Chondrocyte (in vitro differentiated cells): Measurements from ENCODE around the gene AKAP7. TPM values are rescaled to one million over a fixed set of nuclear protein-coding genes. Genes with fewer than 3 reads are reported as not detected.

Source experiments
- DNase-seq: peaks from one replicate; pipeline ENCODE4 v3.0.0; 2021; ENCODE audit warnings: mixed read lengths, low spot score
- H3K27ac Mint-ChIP-seq: one replicate; pipeline ENCODE4 v1.8.0; 2021; ENCODE audit warnings: mild to moderate bottlenecking, moderate library complexity, mixed read lengths; ENCODE audit not compliant: unreplicated experiment
- H3K27me3 Mint-ChIP-seq: 2 replicates; pipeline ENCODE4 v1.8.0; 2021; ENCODE audit warnings: low read depth, mixed read lengths
- H3K36me3 Mint-ChIP-seq: 2 replicates; pipeline ENCODE4 v1.8.0; 2021; ENCODE audit warnings: low read depth, mixed read lengths
- H3K4me1 Mint-ChIP-seq: 2 replicates; pipeline ENCODE4 v1.8.0; 2021; ENCODE audit warnings: low read depth, mild to moderate bottlenecking, mixed read lengths
- H3K4me3 Mint-ChIP-seq: one replicate; pipeline ENCODE4 v1.8.0; 2021; ENCODE audit warnings: mild to moderate bottlenecking, moderate library complexity, mixed read lengths; ENCODE audit not compliant: unreplicated experiment
- H3K9me3 Mint-ChIP-seq: 2 replicates; pipeline ENCODE4 v1.8.0; 2021; ENCODE audit warnings: low read depth, mixed read lengths
- CTCF ChIP-seq: fragments of 200-600 bp; sonication (generic); IDR thresholded peaks from 2 replicates; pipeline ENCODE4 v1.5.0; 2021; ENCODE audit warnings: antibody characterized with exemption, mild to moderate bottlenecking, moderate library complexity
- total RNA-seq: library from RNA; stranded (reverse); gene quantifications from 3 replicates; pipeline ENCODE4 v1.2.1, GENCODE V29; 2021

AKAP7 gene
- total RNA-seq, 1 donor from 2014 or later, result 5.0 TPM

- no peaks in the 10 kb centered on the region for H3K9me3 Mint-ChIP-seq
- no peak overlapping the region for H3K27ac Mint-ChIP-seq
- DNase-seq, result no peak
- H3K36me3 Mint-ChIP-seq, result no peaks in the 10 kb centered on the region
- no peak overlapping the region for H3K4me3 Mint-ChIP-seq
- H3K4me1 Mint-ChIP-seq, result peaks cover 3% of the 10 kb centered on the region
- no peak for TF ChIP-seq CTCF
- no peaks in the 10 kb centered on the region for H3K27me3 Mint-ChIP-seq
Measured at GRCh38 chr6:131215219-131215618, 80.0 kb downstream of the AKAP7 start.

DNA sequence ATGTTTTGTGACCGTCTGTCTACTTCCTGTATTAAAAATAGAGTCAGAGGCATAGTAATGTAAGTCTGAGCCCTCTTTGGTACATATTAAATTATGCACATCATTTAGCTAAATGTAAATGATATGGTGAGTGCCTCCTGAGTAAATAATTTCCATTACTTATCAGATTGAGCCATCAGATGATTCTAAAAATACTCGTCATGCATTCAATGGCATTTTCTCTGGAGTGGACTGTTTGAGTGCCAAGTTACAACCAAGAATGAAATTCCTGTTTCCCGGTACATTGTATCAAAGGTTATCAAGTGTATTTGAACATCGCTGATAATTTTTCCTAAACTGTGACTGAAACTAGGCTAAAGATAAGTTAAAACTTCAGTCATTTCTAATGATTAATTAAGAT, 81.0 kb downstream of the AKAP7 start:
- Mint-ChIP-seq H3K9me3 (no peaks in the 10 kb centered on the region), H3K4me1 (peaks cover 3% of the 10 kb centered on the region), H3K27me3 (no peaks in the 10 kb centered on the region), H3K36me3 (peaks cover 2% of the 10 kb centered on the region), H3K4me3 (no peak overlapping the region), H3K27ac (no peak overlapping the region)
- TF ChIP-seq CTCF, result no peak
- DNase-seq, result no peak

DNA sequence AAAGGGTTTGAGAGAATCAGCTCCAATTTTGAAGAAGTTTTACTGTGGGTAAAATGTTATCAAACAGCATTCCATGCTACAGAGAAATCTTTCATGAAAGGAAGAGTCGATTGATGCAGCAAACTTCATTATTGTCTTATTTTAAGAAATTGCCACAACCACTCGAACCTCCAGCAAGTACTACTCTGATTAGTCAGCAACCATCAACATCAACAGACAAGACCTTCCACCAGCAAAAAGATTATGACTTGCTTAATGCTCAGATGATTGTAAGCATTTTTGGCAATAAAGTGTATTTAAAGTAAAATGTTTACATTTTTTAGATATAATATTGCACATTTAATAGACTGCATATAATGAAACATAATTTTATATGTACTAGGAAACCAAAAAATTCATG, 87.5 kb downstream of the AKAP7 start:
- Mint-ChIP-seq H3K4me3 (no peak overlapping the region), H3K27ac (no peak overlapping the region), H3K36me3 (peaks cover 5% of the 10 kb centered on the region), H3K4me1 (no peaks in the 10 kb centered on the region), H3K27me3 (no peaks in the 10 kb centered on the region), H3K9me3 (peaks cover 3% of the 10 kb centered on the region)
- TF ChIP-seq CTCF, result no peak
- no peak for DNase-seq

DNA sequence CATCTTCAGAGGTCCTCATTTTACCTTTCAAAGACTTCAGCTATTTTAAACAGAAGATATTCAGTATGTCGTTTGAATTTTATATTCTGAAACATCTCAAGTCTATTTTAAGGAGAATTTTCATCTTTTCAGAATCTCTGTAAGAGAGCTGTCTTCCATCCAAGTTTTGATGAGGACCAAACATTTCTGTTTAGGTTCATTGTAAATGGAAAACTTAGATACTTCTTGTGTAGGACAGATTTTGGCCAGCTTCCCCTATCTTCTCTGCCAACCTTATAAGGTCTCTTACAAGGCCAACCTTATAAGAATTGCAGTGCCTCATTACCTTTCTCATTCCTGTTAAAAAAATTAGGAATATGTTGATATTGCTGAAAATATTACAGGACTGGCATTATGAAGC, 88.1 kb downstream of the AKAP7 start:
- Mint-ChIP-seq H3K27ac (no peak overlapping the region), H3K9me3 (peaks cover 3% of the 10 kb centered on the region), H3K36me3 (peaks cover 5% of the 10 kb centered on the region), H3K27me3 (no peaks in the 10 kb centered on the region), H3K4me3 (no peak overlapping the region), H3K4me1 (no peaks in the 10 kb centered on the region)
- no peak for DNase-seq
- no peak for TF ChIP-seq CTCF

DNA sequence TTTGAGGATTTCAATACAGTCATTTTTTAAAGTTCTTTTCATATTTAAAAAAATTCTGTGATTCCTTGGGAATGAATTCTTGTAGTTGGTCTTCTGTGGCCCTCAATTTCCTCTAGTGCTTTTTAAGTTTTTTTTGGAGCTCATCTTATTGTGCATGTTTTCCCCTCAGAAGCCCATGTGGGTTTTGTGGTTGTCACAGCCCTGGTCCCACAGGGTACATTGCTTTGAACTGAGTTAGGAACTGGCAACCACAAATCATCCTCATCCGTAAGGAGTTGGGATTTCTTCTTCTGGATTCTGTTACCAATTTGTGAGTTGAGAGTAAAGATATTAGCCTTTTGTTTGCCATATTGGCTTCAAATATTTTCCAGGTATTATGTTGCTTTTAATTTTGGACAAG, 89.9 kb downstream of the AKAP7 start:
- H3K4me1 Mint-ChIP-seq, result no peaks in the 10 kb centered on the region
- H3K27ac Mint-ChIP-seq, result no peak overlapping the region
- DNase-seq, result no peak

More for the DNA sequence above, 89.9 kb downstream of the AKAP7 start:
- Mint-ChIP-seq H3K4me3 (no peak overlapping the region), H3K27me3 (no peaks in the 10 kb centered on the region), H3K9me3 (peaks cover 7% of the 10 kb centered on the region), H3K36me3 (peaks cover 7% of the 10 kb centered on the region)
- TF ChIP-seq CTCF, result no peak
